22Rv1 (cell line): ENCODE data around the gene FBXO11.
"Not testable (repeated sequence)": the region's sequence is repeated elsewhere in the genome, so short reads cannot be mapped to it uniquely, and the experiment has no call there.

ENCODE experiments used
- H3K27ac ChIP-seq: fragments of 450-650 bp; 2 replicates; pipeline ENCODE4 v1.5.1; 2017
- ZFX ChIP-seq: fragments of 450-650 bp; IDR thresholded peaks from 2 replicates; pipeline ENCODE4 v1.6.1; 2017; ENCODE audit warnings: antibody characterized with exemption, borderline replicate concordance
- TF ChIP-seq, protein P1 (sequence below): fragments of 450-650 bp; IDR thresholded peaks from 2 replicates; pipeline ENCODE4 v1.5.1; 2017; ENCODE audit warnings: mild to moderate bottlenecking

The FBXO11 gene

DNA sequence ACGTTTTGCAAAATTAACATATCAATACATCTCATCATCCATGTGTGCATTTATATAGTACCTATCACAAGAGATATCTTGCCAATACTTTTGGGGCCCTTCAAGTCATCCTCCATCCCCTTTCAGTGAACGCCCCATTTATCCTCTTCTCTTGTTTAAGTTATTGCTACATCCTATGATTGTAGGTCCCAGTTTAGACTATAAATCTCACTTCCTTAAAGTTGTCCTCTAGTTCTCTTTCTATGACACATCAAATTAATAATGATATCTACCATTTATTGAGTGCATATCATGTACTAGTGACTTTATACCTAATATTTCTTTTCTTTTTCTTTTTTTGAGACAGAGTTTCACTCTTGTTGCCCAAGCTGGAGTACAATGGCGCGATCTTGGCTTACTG is 28.8 kb upstream of the FBXO11 start:
- no peak for TF ChIP-seq ZFX
- TF ChIP-seq, protein P1, sequence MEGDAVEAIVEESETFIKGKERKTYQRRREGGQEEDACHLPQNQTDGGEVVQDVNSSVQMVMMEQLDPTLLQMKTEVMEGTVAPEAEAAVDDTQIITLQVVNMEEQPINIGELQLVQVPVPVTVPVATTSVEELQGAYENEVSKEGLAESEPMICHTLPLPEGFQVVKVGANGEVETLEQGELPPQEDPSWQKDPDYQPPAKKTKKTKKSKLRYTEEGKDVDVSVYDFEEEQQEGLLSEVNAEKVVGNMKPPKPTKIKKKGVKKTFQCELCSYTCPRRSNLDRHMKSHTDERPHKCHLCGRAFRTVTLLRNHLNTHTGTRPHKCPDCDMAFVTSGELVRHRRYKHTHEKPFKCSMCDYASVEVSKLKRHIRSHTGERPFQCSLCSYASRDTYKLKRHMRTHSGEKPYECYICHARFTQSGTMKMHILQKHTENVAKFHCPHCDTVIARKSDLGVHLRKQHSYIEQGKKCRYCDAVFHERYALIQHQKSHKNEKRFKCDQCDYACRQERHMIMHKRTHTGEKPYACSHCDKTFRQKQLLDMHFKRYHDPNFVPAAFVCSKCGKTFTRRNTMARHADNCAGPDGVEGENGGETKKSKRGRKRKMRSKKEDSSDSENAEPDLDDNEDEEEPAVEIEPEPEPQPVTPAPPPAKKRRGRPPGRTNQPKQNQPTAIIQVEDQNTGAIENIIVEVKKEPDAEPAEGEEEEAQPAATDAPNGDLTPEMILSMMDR, result no peak
- H3K27ac ChIP-seq, result no peak overlapping the region

DNA sequence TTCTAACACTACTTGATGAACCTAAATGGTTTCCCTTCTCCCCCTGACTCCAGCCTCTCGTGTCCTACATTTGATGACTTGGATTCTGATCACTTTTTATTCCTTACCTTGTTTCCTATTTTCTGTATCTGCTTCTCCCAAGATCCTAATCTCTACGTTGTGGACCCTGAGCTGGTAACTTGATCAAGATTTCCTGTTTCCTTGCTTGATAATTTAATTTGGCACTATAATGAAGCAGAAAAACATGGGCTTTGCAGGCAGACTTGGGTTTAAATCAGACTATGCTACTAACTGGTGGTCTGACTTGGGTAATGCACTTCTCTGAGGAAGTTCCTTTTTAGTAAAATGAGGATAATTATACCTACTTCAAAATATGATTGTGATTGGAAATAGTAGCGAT is 11.7 kb upstream of the FBXO11 start:
- TF ChIP-seq, protein P1, result no peak
- no peak for TF ChIP-seq ZFX
- no peak overlapping the region for H3K27ac ChIP-seq

DNA sequence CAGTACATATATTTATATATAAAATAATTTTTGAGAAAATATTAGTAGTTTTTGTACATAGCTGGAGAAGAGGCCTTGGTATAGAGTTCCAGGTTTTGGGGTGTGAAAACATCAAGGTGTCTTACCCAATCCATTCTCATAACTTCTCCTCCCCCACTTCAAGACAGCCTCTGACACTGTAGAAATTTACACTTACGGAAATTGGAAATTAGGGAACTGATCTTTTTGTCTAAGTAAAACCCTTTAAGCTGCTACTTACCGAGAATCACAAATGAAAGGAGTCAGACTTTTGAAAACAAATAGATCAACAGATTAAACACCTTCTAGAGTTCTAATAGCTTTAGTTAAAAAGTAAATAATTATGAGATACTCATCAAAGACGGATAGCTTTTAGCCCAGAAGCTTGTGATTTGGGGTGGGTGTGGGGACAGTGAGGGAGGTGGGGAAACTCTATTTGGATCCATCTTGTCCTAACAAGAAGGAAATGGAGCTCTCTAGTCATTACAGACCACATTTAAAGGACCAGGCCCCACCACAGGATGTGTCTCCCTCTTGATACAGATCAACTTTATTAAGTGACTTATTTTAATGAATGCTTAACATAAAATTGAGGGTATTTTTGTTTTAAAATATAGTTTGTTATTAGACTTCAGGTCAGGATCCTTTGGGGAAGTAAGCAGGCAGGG is 11.1 kb upstream of the FBXO11 start:
- no peak overlapping the region for H3K27ac ChIP-seq
- TF ChIP-seq, protein P1, result no peak
- TF ChIP-seq ZFX, result no peak

DNA sequence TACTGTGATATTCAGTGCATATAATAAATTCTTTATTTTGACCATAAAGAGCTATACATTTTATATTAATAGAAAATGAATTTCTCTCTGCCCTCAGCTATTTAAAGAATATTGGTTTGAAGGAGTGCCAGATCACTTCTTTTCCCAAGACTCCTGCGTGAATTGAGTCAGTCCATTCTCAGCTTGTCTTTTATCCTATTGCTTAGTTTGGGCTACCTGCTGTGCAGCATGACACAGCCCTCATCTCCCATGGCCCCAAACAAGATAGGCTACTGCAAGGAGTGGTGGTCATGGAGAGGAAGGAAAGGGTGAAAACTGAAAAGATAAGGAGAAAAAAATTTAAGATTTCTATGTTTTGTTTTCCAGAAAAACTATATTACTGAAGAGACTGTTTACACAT is 10.1 kb upstream of the FBXO11 start:
- no peak overlapping the region for H3K27ac ChIP-seq
- no peak for TF ChIP-seq ZFX

DNA sequence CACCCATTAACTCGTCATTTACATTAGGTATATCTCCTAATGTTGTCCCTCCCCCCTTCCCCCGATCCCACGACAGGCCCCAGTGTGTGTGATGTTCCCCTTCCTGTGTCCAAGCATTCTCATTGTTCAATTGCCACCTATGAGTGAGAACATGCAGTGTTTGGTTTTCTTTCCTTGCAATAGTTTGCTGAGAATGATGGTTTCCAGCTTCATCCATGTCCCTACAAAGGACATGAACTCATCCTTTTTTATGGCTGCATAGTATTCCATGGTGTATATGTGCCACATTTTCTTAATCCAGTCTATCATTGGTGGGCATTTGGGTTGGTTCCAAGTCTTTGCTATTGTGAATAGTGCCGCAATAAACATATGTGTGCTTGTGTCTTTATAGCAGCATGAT is 4.4 kb upstream of the FBXO11 start:
- not testable (repeated sequence) for H3K27ac ChIP-seq

DNA sequence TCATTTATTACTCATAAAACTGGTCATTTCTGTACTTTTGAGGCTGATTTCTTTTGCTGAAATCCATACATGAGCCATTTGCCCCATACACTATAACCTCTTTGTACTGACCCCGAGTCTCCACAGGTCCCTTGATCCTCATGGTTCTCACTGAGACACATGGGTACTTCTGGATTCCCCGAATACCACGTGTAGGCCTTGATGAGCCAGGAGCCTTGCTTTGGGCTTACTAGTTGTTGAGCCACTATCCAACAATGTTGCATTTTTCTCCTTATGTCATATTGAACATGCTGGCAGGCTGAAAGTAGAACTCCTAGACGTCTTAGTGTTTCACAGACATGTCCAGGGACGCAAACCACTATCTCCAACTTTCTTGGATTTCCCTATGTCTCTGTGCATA is 2.4 kb upstream of the FBXO11 start:
- TF ChIP-seq, protein P1, result no peak
- TF ChIP-seq ZFX, result no peak
- H3K27ac ChIP-seq, result no peak overlapping the region

DNA sequence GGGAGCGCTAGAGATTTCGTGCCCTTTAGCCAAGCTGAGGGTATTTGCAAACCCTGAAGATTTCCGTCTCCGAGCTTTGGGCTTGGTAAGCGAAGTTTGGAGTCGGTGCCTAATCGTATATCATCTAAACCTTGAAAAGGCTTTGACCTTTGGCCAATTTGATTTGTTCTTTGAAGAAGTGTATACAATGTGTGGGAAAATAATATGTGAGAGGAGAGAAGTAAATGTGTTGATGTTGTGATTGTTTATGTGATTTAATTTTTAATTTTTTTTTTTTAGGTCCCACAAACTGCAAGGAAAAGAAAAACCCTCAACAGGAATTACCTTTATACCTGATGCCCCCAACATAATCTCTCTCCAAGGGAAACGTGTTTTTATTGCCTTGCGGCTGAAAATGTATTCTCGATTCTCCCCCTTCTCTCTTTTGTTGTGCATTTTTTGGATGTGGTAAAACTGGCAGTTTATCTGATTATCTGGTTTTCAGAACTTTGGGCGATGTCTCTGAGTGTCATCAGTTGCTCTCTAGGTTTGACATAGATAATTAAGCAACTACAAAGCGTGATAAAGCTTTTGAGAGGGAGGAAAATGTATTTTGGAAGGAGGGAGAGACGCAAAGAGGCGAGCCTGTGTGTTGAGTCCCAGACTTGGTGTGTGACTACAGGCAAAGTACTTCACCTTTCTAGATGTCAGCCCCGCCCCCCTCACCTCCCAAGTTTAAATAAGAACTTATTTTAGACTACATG is 912 bp upstream of the FBXO11 start:
- H3K27ac ChIP-seq, result peak overlapping the region; percentile 86
- TF ChIP-seq, protein P1, result peak; percentile 53
- TF ChIP-seq ZFX, result no peak

DNA sequence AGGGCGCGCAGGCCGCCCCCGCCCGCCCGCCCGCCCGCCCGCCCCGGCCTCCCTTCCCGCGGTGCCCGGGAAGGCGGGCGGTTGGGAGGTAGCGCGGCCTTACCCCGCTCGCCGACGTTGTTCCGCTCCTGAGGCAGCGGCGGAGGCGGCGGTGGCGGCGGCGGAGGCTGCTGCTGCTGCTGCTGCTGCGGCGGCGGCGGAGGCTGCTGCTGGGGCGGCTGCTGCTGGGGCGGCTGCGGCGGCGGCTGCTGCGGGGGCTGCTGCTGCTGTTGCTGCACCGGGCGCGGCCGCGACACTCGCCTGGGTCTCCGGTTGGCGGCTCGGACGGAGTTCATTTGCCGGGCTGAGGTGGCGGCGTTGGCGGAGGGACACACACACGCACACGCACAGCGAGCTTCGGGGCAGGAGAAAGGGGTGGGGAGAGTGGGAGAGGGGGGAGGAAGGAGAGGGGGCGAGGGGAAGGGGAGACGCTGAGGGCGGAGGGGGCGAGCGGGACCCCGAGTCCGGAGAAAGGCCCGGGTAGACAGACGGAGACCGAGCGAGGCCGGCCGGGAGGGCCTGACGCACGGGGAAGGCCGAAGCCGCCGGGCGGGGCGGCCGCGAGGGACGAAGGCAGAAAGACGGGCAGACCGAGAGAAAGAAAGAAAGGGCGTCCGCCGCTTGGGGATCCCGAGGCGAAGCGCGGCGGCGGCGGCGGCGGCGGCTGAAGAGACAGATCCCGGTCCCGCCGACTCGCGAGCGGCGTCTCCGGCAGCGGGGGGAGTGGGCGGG is 727 bp downstream of the FBXO11 start:
- TF ChIP-seq, protein P1, result no peak
- peak overlapping the region; percentile 86 for H3K27ac ChIP-seq
